ENCODE results near the gene ELFN1.

GRCh38 chr7:1664711-1665548 is 5.1 kb upstream of the ELFN1 start:
- TF ChIP-seq CTCF (conservative IDR thresholded peaks at IDR 0.05; ENCODE audit: low read depth, low read length) (peak; percentile 72), EZH2 (IDR thresholded peaks at IDR 0.05; ENCODE audit: low read length, unreplicated experiment) (no peak), EZH2phosphoT487 (IDR thresholded peaks at IDR 0.05; ENCODE audit: borderline replicate concordance, low read length) (no peak)
